NCI-H1436 (cell line): Measurements from ENCODE around the gene HOXA10.

Experiments used
- DNase-seq: peaks from one replicate; lab custom pipeline; 2025; lab: John Stamatoyannopoulos, UW

The HOXA10 gene

DNA sequence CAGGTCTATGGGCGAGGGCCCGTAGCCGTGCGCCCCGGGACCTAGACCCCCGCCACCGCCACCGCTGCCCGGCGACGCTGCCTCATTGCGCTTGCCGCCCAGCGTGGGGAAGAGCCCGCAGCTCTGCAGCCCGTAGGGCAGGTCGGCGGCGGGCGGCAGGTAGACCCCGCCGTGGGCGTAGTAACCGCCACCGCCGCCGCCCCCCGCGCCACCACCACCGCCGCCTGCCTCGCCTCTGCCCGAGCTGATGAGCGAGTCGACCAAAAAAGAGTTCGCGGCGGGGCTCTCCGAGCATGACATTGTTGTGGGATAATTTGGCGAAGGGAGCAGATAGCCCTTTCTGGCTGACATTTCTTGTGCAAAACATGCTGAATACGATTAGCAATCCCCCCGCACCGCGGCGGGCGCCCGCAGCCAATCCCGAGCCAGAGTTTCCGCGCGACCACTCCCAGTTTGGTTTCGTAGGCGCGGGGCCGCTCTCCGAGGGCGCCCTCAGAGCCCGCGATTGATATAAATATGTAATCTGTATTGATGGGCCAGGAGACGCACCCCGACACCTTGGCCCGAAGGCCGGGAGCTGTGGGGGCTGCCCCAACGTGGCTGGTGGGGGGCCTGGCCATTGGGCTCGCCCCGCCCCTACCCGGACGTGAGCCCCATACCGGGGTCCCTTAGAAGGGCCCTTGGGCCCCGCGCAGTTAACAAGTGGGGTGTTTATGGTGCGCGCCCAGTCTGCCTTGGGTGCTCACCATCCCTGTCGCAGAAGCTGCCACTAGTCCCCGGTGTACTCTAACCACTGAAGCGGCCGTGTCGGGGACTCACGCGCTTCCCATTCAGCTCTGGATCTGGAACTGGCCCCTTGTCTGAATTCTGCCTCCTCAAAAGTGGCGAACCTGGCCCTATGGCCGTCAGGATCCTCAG is at the start of gene HOXA10:
HOXA10 (minus strand) TSS at position 365 of the 918 bp plus-strand sequence; CDS start at position 351, 14 bp downstream.
- DNase-seq, result peak; percentile 25

DNA sequence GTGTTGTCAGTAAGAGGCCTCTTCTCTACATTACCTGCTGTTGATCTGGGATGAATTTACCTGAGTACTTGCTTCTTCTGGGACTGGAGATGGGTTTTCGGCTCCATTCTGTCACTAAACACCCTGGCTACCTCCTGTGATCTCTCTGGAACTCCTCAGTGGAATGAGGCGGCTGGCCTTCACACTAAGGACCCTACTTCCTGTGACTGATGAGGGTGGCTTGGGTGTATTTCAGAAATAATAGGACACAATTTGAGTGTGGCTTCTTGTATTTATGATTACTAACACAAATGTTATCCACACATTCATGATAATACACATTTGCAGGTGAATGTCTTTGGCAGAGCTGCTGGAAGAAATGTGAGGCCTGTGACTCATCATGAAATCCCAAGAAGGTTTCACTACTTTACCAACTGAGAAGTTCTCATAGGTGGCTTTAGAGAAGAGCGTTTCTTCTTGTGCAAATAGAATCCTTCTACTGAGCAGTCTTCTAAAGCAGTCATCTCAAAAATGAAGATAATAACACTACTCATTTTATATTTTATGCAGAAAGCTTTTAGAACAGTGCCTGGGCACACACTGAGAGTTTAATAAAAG is 47.2 kb upstream of the HOXA10 start:
- no peak for DNase-seq

DNA sequence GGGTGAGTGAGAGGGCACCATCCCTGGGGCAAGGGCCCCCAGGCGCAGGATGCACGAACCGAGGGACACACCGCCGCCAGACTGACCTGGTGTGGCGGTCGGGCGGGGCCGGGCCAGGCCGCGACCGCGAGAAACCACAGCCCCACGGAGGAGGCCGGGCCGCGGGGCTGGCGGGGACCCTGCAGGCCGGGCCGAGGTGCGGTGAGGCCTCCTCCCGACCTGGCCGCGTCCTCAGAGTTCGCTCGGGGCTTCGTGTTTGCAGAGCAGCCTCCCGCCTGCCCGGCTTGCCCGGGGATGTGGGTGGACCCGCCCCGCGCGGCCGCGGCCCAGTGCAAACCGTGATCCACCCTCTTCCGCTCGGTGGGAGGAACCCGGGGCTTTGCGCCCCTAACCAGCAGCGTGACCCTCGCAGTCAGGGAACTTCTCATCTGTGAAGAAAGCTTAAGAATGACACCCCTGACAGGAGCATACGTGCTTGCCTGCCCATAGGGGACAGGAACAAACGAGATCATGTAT is 46.4 kb upstream of the HOXA10 start:
- no peak for DNase-seq

DNA sequence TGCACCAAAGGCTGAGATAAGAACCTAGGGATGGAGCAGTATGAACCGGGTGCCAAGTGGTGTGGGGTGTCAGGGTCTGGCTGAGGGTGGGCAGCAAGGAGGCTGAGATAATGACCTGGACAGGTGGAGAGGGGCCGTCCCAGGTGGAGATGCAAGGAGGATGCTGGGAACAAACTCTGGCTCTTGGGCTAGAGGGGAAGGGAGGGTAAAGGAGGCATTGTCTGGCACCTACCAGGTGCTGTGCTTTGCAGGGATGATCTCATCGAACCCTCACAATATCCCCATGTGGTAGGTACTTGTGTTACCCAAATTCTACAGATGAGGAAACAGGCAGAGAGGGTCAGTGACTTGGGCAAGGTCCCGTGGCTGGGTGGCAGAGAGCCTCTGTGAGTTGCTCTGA is 45.7 kb upstream of the HOXA10 start:
- no peak for DNase-seq

DNA sequence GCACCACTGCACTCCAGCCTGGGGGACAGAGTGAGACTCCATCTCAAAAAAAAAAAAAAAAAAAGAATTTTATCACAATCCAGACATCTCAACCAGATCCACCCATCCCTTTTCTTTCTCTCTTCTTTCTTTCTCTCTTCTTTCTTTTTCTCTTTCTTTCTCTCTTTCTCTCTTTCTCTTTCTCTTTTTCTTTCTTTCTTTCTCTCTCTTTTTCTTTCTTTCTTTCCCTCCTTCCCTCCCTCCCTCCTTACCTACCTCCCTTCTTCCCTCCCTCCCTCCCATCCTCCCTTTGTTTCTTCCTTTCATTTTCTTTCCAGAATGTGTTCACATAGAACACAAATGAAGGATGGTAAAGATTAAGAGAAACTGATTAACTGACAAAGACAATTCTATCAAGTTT is 43.8 kb upstream of the HOXA10 start:
- no peak for DNase-seq

DNA sequence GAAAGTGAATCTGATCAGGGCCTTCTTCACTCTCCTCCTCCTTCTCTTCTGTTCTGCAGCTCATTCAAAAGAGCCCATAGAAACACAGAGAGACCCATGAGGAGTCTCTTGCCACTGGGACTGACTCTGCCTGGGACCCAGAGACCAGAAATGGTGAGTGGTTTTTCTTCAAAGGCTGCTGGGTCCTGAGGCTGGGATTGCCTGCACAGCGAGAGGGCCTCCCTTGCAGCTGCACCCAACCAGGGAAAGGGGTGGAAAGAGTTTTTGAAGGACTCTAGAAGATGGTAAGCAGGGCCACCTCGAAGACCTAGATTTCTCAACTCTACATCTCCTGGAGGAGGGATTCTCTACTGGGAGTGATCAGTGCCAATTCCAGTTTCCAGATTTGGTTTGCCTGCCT is 41.2 kb upstream of the HOXA10 start:
- DNase-seq, result no peak

DNA sequence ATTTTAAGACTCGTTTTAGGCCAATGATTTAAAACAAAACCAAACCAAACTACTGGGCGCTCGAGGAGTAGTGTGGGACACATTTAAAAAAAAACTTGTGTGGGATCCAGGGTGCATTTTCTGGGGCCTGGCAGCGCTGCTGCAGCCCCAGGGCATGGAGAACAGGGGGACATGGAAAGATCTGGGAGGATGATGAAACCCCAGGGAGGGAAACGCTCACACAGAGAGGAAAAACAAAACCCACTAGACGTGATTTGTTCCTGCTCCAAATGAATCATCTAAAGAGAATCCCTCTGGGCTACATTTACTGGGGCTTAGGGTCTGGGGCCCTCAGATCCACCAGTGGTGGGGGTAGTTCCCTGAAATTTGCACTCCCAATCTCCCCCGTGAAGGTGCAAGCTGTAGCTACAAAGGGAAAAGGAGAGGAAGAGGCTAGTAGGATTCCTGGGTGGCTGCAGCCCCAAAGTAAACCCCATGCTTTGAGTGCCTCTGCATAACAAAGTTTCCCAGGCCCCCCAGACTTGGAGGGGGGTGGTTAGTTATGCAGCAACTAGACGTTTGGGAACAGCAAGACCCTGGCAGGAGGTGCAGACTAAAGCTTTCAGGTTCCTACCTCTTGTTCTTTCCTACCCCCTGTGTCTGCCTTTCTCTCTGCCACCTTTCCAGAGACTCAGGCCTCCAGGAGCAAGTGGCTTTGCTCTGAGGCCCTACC is 40.3 kb upstream of the HOXA10 start:
- DNase-seq, result no peak

DNA sequence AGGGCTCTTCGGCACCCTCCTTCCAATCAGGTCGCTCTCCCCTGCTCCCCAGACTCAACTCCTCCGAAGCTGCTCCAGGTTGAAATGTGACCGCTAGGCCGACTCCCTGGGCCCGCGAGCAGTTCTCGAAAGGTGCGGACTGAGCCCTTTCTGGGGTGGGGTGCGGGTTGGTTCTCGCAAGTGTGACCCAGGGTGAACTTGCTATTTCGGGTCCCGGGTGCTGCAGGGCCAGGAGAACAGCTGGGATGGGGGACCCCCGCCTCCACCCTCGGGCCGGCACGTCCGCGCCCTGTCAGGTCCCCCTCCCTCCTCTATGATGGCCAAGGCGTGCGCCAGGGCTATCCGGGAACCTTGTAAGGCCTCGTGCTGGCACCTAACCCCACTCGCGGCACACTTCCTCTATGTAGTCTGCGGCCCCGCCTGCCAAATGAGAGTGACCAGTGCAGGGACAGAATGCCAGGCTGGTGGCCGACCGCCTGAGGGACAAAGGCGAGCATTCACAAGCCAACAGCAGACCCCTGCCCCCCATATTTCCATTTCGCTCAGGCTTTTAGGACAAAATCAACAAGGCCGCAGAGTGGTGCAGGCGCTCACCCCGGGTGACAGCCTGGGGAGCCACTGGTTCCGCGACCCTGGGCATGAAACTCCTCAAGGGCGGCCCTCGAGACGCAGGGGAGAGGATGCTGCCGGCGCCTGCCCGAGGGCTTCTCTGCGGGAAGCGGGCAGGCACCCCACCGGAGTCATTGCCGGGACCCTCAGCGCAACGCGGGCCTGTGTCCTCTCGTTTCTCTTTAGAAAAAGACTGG is 39.5 kb upstream of the HOXA10 start:
- DNase-seq, result no peak

DNA sequence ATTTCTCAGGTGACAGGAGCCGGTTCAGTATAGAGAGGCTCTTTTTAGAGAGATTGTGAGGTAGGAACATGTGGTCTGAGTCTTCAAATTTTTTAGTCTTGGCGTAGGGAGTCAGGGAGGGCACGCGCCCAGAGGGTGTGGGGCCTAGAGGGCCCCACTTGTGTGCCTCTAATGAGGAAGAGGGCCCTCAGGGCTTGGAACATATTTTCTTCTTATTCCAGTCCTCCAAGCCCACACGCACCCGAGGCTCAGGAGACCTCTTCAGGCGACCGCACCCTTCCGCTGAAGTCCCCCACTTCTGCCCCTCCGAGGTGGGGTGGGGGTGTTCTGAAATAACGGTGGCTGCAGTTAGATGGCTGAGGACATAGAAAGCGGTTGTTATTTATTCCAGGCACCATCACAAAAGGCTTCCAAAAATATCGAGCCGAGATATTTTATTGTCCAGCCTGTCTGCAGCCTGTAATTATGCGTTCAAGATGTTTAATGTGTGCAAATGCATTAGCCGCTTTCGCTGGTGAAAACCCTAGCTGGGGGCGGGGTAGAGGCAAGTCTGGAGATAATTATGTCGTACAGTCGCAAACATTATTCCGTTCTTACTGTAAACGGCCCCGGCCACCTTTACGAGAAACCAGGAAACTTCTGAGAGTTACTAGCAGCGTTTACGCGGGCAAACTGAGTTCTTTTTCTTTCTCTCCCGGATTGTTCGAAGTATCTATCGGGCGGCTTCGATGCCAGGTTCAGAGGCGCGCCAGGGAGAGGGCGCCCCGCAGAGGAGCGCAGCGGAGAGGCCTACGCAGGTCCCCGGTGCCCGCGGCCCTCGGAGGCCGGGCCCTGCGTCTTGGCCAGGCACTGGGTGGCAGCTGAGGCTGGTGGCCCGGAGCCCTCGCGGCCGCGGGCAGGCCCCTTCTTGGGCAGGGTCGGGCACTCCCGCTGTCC is 38.6 kb upstream of the HOXA10 start:
- DNase-seq, result no peak

DNA sequence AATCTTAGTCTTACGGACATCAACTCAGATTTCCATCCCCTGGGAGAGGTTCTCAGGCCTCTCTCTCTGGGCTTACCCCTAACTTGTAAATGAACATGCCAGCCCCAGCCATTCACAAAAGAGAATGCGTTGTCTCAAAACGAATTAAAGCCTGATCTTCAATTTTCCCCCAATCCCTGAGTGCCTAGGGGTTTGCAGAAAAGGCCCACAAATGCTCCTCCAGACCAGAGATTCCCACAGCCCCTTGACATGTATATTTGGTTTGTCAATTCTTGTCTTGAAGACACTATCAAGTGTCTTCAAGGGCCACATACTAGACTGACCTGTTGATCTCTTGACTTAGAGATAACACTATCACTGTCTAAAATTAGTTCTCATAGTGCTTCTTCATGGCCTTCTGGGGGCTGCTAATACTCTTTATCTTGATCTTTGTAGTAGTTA is 37.7 kb upstream of the HOXA10 start:
- DNase-seq, result no peak

DNA sequence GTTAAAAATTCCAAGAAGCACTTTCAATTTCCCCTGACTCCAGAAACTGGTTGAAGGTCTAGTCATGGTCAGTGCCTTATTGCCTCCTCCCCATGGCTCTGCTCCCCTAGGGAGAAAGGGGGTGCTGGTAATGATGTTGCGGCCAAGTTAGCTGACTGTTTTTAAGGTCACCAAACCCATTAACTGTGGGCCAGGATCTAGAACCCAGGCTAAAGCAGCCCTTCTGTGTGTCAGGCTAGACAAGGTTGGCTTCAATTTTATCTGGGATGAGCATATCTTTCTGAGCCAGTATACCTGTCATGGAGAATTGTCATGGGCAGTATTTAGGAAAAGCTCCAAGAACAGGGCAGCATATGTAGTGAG is 36.9 kb upstream of the HOXA10 start:
- no peak for DNase-seq

DNA sequence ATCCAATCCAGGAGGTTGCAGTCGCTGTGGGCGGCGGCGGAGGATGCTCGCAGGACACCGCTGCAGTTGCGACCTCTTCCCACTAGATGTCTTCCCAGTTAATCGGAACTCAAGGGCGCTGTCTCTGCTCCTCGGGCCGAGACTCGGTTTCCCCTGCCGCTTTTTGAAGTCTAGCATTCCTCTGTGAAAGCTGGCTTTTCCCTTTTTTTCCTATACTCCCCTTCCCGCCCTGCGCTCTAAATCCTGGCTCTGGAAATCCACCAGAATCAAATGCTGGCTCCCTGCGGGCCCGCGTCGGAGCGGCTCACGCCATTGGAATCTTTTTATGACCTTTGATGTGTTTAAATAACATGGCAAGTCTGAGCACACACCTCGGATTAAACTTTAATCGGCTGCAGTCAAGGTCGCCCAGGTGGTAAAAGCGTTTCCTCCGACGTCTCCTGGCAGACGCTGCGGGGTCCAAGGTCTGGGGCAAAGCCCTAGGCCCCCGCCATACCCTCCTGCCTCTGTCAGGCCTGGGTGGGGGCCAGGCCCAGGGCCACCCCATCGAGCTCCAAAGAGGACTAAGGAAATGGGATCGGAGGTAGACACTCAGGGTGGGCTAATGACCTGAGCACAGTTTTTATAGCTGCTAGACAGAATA is 36.4 kb upstream of the HOXA10 start:
- DNase-seq, result no peak

DNA sequence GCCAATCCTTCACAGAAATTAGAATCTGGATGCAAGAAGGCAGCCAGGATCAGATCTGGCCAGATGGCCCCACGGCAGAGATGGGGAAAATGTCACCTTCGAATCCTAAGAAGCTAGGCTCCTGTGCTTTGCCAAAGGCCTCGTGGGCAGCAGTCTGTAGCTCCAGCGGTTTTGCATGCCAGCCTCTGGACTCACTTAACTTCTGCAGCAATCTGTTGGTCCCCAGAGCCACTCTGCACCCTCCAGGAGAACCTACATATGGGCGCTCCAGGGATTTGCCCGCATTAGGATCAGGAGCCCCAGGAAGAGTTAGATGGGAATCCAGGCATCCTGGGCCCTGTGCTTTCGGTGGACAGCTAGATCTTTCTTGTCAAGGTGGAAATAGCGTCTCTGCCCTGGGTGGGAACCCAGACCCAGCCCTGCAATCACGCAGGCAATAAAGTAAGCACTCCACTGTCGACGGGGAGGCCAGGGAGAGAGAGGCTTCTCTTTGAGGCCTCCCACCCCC is 35.9 kb upstream of the HOXA10 start:
- DNase-seq, result no peak

DNA sequence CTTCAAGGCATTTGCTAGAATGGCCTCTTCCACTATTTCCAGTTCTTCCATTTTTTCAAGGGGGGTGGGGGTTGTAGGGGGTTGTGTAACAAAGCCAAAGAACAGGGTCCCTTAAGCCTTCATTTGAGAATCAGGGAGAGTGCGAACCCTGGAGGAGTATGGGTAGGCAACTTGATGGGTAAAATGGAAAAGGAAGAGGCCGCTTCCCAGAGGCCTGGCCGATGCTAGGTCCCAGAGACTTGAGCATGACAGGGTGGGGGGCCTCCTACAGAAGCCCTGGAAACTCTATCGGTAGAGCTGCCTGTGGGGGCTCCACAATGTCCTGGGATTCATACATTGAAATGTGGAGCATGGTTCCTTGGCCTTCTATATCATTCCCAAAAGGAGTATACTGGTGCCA is 34.9 kb upstream of the HOXA10 start:
- no peak for DNase-seq

DNA sequence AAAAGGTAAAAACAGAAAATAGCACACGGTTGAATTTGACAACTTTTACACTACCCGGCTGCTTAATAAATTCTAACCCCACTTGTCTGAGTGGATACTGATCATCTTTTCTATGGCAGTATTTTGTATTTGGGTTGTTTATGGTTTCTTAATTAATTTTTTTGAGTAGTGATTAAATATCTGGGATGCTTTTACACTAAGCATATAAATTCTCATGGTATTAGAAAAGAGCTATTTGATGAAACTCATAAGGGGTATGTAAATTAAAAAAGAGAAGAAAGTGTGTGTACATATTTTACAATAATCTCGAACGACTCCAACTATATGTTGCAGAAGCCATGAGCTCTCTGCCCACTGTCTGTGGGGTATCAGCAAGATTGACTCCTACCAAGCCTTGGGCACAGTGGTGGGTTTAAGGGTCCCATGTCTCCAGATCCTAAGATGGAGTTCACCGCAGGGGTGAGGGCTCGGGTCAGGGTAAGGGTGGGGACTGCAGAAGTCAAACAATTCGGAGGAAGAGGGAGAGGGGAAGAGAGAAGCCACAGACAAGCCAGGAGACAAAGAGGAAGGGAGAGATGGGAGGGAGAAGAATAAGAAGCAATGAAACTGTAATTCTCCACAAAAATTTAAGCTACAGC is 33.3 kb upstream of the HOXA10 start:
- no peak for DNase-seq

DNA sequence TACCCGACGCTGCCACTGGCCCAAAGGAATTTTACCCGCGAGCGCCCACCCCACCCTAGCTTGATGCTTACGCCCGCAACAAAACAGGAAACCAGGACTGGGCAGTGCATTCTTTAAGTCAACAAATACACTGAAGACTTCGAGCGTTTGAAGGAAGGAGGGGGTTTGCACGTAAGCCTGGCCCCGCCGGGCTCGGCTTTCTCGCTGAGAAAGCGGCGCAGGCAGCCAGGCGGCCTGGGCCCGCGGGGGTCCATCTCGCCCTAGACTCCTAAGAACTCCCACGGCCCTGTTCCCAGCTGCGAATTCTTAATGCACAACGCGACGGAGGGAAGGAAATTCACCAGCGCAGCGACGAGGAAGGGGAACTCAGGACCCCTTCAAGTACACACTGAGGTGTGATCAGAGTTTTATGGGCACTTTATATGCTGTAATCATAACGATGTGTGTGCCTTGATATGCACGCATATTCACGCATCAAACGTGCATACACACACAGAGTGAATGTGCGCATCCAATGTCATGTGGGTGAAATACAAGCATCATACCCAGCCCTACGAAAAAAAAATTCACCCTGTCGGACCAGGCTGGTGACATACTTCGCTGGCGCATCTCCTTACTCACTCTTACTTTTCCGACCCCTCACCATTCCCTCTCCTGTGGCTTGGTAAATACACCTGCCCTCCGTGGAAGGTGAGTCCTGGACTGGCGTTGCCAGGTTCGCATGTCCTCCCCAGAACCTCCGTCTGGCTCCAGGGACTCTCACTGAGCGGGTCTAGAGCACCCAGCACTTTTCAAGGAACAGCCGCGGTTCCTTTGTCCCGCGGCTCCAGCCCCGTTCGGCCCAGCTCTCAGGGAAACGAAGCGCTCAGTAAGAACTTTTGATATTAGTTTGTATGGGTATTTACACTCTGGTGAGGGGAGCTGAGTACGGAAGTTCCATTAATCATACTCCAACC is 31.5 kb upstream of the HOXA10 start:
- no peak for DNase-seq

DNA sequence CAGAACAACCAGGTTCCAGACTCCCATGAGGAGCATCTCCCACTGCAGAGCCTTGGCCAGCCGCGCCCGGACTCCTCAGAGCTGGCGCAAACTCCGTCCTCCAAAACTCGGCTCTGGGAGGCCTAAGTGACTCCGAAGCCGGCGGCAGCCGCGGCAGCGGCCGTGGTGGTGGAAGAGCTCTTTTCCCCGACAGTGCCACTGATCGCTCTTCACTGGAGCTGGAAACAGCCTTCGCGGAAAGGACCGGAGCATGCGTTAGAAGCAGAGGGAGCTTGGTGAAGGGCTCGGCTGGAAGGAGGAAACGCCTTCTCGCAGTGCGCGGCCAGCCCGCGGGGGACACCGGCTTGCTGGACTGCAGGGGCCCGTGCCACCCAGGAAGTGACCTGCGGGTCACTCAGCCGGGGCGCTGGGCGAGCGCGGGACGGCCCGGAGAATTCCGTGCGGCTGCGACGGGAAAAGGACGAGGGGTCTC is 30.8 kb upstream of the HOXA10 start:
- no peak for DNase-seq

DNA sequence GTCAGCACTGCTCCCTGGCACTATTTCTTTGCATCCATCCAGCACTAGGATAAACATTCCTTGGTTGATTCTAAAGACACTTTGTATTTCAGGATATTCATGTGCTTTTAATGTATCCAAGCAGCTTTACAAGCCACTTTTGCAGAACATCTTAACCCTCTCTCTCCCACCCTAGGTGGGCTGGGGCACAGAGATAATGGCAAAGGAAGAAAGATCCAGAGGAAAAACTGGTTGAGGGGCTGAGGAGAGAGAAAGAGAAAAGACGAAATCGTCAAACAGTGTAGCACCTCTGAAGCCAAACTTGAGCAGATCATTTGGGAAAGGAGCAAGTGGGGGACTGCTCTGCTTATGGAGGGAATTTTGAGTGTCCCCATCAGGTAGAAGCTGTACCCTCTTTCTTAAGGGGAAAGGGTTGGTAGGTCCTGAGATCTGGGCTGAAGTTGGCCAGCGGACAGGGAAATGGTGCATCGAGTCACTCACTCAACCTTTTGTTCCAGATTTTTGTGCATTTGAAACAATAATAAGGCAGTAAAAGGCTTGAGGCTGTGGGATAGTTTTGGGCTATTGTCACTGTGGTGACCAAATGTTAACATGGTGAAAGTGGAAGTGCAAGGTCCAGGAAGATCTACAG is 30.0 kb upstream of the HOXA10 start:
- no peak for DNase-seq
